Measurements from ENCODE around the gene RUSF1.

The RUSF1 gene

GRCh38 chr16:31499928-31500327, 8.3 kb downstream of the RUSF1 start:
- TF ChIP-seq REST (IDR thresholded peaks at IDR 0.05; ENCODE audit: insufficient read depth in 1 of 2, low read depth in 2 of 2, low read length in 2 of 2) (no peak), POLR2AphosphoS5 (IDR thresholded peaks at IDR 0.05; ENCODE audit: low read depth, low read length) (no peak), TAF1 (IDR thresholded peaks at IDR 0.05; ENCODE audit: borderline replicate concordance, insufficient read depth, low read length) (no peak), SIN3A (IDR thresholded peaks at IDR 0.05; ENCODE audit: borderline replicate concordance, insufficient read depth, low read length) (no peak), FOXP2 (optimal IDR thresholded peaks at IDR 0.05; ENCODE audit: borderline replicate concordance, extremely low read depth, extremely low read length, insufficient read depth) (no peak)

DNA sequence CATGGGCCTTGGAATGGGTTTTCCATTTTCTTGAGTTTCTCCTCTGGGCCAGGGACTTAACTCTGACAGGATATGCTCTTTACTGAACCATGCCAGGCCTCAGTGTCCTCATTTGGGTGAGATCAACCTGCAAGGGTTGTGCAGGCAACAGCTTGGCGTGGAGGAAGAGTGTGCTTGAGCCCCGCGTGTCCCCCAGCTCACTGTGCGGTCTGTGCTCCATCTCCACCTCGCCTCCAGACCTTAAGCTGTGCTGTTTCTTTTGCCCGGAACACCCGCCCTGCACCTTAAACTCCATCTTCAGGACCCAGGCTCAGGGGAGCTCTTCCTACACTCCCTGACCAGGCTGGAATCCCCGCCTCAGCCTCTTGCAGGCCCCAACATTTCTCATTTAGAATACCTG, 9.7 kb downstream of the RUSF1 start:
- TF ChIP-seq REST (IDR thresholded peaks at IDR 0.05; ENCODE audit: insufficient read depth in 1 of 2, low read depth in 2 of 2, low read length in 2 of 2): no peak
- TF ChIP-seq POLR2AphosphoS5 (IDR thresholded peaks at IDR 0.05; ENCODE audit: low read depth, low read length): no peak
- TF ChIP-seq TAF1 (IDR thresholded peaks at IDR 0.05; ENCODE audit: borderline replicate concordance, insufficient read depth, low read length): no peak
- no peak for TF ChIP-seq FOXP2 (optimal IDR thresholded peaks at IDR 0.05; ENCODE audit: borderline replicate concordance, extremely low read depth, extremely low read length, insufficient read depth)
- no peak for TF ChIP-seq SIN3A (IDR thresholded peaks at IDR 0.05; ENCODE audit: borderline replicate concordance, insufficient read depth, low read length)

- TF ChIP-seq POLR2AphosphoS5 (IDR thresholded peaks at IDR 0.05; ENCODE audit: low read depth, low read length): no peak
- TF ChIP-seq SIN3A (IDR thresholded peaks at IDR 0.05; ENCODE audit: borderline replicate concordance, insufficient read depth, low read length): no peak
- no peak for TF ChIP-seq TAF1 (IDR thresholded peaks at IDR 0.05; ENCODE audit: borderline replicate concordance, insufficient read depth, low read length)
- no peak for TF ChIP-seq REST (IDR thresholded peaks at IDR 0.05; ENCODE audit: insufficient read depth in 1 of 2, low read depth in 2 of 2, low read length in 2 of 2)
- TF ChIP-seq FOXP2 (optimal IDR thresholded peaks at IDR 0.05; ENCODE audit: borderline replicate concordance, extremely low read depth, extremely low read length, insufficient read depth): no peak
Observed at GRCh38 chr16:31496670-31497069, 11.5 kb downstream of the RUSF1 start.

- TF ChIP-seq POLR2AphosphoS5 (IDR thresholded peaks at IDR 0.05; ENCODE audit: low read depth, low read length): no peak
- no peak for TF ChIP-seq FOXP2 (optimal IDR thresholded peaks at IDR 0.05; ENCODE audit: borderline replicate concordance, extremely low read depth, extremely low read length, insufficient read depth)
- TF ChIP-seq SIN3A (IDR thresholded peaks at IDR 0.05; ENCODE audit: borderline replicate concordance, insufficient read depth, low read length): no peak
Observed at GRCh38 chr16:31493506-31494125, 14.6 kb downstream of the RUSF1 start.

DNA sequence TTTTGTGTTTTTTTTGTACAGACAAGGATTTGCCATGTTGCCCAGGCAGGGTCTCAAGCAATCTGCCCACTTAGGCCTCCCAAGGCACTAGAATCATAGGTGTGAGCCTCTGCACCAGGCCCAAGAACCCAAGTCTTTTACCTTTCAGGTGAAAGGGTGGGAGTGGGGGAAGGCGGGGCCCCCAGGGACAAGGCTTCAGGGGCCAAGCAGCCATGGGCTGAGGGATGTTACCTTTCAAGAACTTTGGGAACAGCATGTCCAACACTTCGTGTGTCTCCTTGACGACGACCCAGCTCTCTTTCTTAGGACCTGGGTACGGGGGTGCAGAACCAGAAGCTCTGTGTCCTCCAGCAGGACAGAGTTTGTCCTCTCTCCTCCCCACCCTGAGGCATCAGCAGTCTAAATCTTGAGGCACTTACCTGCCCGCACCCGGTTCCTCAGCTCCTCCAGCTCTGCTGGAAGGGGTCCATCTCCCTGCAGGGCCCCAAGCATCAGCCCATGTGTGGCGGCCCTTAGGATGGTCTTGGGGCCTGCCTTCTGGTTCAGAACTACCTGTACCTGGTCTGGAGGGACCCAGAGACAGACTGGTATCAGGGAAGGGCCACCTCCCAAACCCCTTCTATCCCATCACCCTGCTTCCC, 16.3 kb downstream of the RUSF1 start:
- TF ChIP-seq TAF1 (IDR thresholded peaks at IDR 0.05; ENCODE audit: borderline replicate concordance, insufficient read depth, low read length) (no peak), SIN3A (IDR thresholded peaks at IDR 0.05; ENCODE audit: borderline replicate concordance, insufficient read depth, low read length) (no peak), POLR2AphosphoS5 (IDR thresholded peaks at IDR 0.05; ENCODE audit: low read depth, low read length) (no peak), FOXP2 (optimal IDR thresholded peaks at IDR 0.05; ENCODE audit: borderline replicate concordance, extremely low read depth, extremely low read length, insufficient read depth) (no peak), REST (IDR thresholded peaks at IDR 0.05; ENCODE audit: insufficient read depth in 1 of 2, low read depth in 2 of 2, low read length in 2 of 2) (no peak)
